ENCODE measurements around the gene PEX12.
"Not testable (repeated sequence)": the region's sequence is repeated elsewhere in the genome, so short reads cannot be mapped to it uniquely, and the experiment has no call there.

The PEX12 gene

DNA sequence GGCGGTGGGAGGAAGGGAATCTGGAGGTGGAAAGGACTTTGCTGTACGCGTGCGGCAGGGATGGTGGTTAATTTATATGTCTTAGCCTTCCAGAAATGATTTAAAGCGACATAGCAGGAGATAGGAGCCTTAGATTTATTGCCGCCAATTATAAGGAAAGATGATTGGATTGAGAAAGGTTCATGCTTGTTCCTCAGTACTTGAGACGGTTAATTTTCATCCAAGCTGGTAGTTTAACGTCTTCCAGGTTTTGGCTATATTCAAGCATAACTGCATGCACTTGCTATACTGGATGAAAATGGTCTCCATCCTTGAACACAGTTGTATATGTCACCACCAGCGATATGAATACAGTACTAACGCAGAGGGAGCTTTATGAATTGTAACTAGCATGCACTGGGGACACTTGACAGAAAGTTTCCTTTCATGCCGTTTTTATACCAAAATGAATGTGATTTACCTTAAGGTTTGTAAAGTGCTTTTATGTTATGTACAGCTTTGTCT, 610 bp upstream of the PEX12 start:
- DNase-seq (ENCODE audit: low read depth in 2 of 2): no peak

DNA sequence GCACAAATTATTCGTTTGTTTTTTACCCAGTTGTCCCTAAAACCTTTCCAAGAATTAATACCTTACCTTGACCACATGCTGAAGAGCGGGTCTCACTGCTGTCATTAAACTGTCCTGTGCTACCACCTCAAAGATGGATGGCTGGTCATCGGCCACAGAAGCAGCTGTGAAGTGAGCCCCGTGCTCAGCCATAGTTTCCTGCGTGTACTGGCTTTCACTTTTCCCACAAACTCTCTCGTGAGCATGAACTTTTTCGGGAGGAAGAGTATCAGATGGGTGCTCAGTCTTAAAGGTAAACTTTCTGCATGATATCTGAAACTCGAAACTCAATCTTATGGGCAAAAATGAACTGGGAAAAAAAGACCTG, 558 bp downstream of the PEX12 start:
- no peak for DNase-seq (ENCODE audit: low read depth in 2 of 2)

DNA sequence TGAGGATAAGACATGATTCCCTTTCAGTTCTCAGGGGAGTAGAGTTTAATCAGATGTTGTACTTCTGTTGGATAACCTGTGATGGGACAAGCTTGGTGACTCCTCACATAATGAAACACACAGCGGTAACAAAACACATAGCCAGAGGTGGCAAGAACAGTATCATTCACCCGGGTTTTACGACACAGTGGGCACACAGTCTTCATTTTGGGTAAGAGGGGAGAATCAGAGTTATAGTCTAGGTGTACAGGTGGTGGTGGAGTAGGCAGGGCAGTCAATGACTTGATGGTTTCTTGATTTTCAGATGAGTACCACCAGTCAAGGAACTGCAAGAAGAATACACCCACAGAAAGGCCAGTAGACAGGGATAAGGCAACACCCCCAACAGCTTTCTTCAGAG, 2.6 kb downstream of the PEX12 start:
- no peak for DNase-seq (ENCODE audit: low read depth in 2 of 2)

GRCh38 chr17:35569405-35569804, 9.0 kb downstream of the PEX12 start:
- DNase-seq (ENCODE audit: low read depth in 2 of 2): no peak

DNA sequence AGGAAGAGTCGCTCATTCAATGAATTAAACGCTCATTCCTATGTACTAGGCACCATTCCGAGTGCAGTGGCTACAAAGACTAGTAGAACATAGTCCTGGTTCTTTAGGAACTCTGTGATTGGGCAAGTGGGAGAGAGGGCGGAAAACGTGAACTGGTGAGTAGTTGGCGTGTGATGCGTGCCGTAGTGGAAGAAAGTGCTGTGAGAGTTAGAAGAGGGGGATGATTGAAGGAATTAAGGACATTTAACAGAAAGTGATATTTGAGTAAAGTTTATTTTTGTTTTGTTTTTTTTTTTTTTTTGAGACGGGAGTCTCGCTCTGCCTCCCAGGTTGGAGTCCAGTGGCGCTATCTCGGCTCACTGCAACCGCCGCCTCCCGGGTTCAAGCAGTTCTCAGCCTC, 9.8 kb downstream of the PEX12 start:
- no peak for DNase-seq (ENCODE audit: low read depth in 2 of 2)

DNA sequence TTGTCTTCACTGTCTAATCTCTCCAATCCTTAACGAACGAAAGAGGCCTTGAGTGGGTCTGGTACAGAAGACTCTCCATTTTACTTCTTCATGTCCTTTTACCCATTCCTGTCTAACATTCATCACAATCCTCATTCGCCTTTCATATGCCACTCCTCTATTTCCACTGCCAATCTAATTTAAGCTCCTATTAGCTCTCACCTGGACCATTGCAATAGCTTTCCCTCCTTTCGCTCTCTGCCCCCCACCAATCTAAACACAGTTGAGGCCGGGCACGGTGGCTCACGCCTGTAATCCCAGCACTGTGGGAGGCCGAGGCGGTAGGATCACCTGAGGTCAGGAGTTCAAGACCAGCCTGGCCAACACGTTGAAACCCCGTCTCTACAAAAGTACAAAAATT, 11.4 kb downstream of the PEX12 start:
- DNase-seq (ENCODE audit: low read depth in 2 of 2): no peak

DNA sequence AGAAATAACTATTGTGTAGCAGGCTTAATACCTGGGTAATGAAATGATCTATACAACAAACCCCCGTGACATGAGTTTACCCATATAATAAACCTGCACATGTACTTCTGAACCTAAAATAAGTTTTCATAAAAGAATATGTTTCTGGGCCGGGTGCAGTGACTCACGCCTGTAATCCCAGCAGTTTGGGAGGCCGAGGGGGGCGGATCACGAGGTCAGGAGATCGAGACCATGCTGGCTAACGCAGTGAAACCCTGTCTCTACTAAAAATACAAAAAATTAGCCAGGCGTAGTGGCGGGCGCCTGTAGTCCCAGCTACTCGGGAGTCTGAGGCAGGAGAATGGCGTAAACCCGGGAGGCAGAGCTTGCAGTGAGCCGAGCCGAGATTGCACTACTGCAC, 15.2 kb downstream of the PEX12 start:
- DNase-seq (ENCODE audit: low read depth in 2 of 2): not testable (repeated sequence)

GRCh38 chr17:35560703-35561102, 17.7 kb downstream of the PEX12 start, which contains the start of gene SLFN14:
Gene SLFN14, minus strand, starts transcription at chr17:35560819. Its CDS starts 2,757 bp downstream, at chr17:35558062.
- no peak for DNase-seq (ENCODE audit: low read depth in 2 of 2)

DNA sequence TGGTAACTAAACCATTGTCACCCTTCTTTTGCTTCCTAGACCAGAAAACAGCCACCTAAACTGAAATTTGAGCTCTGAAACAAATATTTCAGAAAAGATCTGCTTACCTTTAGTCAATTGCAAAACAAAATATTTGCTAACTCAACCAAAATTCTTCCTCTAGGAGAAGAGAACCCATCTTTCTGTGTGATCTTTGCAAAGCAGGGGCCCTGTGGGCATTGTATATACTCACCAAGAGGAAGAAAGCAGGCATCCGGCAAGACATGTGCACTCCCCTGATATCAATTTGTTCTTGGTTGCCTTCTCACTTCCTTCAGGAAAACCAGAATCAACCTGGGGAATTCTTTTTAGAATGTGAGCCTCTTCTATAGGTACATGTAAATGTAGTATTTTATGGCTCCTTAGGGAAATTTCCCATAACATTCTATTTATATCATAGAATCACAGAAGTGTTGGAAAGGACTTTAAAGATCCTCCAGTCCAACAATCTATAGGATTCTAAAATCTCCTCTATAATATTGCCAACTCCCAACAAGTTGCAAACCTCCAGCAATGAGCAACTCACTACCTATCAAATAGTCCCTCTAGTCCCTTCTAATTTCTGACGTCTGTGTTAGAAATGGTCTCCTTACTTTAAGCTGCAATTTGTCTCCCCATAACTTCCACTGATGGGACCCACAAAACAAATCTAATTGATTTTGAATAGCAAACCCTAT, 18.7 kb downstream of the PEX12 start:
- DNase-seq (ENCODE audit: low read depth in 2 of 2): no peak

DNA sequence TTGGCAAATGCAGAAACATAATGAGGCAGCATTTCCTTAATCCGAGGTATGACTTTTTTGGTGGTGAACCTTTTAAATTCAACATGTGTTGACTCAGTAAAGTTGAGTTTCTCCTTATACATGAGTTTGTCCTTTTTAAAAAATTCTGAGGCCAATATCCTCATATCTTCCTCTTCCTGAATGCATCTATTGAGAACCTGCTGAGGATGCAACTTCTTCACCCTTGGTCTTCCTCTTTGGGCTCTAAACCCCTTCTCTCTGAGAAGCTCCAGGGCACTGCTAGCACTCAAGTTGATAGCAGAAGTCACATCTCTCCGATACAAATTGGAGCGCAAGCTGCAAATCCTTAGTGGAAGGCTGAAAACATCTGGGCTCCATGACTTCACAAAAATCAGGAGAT, 21.0 kb downstream of the PEX12 start:
- no peak for DNase-seq (ENCODE audit: low read depth in 2 of 2)

DNA sequence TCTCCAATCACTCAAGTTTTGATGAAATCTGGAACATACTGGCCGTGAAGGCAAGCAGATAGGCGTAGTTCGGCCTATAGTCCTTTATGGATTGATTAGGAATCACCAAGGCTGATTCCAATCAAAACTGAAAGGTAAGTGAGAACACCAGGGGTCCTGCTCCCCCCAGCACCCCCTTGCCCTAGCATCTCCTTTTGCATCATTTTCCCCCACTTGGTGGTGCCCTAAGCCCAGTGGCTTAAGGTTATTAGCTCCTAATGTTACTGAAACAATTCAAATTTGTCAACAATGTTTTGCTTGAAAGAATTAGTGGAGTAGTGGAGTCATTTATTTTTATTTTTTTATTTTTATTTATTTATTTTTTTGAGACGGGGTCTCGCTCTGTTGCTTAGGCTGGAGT, 22.7 kb downstream of the PEX12 start:
- DNase-seq (ENCODE audit: low read depth in 2 of 2): no peak

DNA sequence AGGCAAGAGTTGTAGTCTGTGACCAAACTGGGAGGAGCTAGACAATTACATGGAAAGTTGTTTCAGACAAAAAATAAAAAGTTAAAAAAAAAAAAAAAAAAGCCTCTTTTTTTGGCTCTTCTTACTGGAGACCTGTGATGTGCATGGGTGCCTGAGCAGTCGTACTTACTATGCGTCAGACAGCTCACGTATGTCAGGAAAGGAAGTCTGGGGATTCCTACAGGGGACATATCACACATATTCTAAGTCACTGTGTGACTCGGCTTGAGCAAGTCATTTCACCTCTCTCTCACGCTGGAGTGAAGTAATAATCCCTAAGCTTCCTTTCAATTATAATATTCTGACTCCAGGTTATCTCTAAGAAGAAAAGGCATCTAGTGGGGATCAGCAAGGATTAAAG, 23.7 kb downstream of the PEX12 start:
- no peak for DNase-seq (ENCODE audit: low read depth in 2 of 2)

- DNase-seq (ENCODE audit: low read depth in 2 of 2): no peak
Measured at GRCh38 chr17:35553310-35553709, 25.1 kb downstream of the PEX12 start.

GRCh38 chr17:35548978-35549377, 29.4 kb downstream of the PEX12 start:
- no peak for DNase-seq (ENCODE audit: low read depth in 2 of 2)

- no peak for DNase-seq (ENCODE audit: low read depth in 2 of 2)
Measured at GRCh38 chr17:35548208-35548810, 30.1 kb downstream of the PEX12 start.

GRCh38 chr17:35546487-35546886, 31.9 kb downstream of the PEX12 start:
- DNase-seq (ENCODE audit: low read depth in 2 of 2): no peak

DNA sequence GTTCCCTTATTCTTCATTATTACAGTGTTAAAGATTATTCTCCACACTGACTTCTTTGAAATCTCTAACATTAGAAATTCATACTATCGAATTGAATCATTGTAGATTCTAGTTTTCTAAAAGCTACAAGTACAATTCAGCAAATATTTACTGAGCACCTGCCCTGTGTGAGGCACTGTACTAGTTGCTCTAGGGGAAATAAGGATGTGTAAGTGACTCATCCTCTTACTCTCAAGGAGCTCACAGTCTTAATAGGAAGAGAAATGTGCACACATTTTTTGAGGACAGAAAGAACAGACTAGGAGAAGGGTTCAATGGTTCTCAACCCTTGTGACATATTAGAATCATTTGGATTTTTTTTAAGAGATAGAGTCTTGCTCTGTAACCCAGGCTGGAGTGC, 33.2 kb downstream of the PEX12 start:
- no peak for DNase-seq (ENCODE audit: low read depth in 2 of 2)

DNA sequence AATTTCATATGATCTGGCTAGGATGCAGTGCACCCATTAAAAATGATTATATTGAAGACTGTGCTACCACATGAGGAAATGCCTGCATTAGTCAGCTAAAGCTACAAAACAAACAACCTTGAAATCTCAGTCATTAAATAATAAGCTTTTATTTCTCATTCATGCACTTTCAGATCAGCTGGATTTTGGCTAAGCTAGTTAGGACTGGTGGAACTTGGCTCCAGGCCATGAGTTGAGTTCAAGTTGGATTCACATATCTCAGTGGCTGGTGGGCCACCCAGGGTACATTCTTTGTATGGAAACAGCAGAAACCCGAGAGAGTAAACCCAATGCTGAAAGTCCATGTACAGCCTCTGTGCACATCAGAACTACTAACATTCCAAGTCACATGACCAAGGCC, 34.5 kb downstream of the PEX12 start:
- DNase-seq (ENCODE audit: low read depth in 2 of 2): no peak

GRCh38 chr17:35542990-35543389, 35.4 kb downstream of the PEX12 start:
- no peak for DNase-seq (ENCODE audit: low read depth in 2 of 2)

- no peak for DNase-seq (ENCODE audit: low read depth in 2 of 2)
Measured at GRCh38 chr17:35541434-35541833, 36.9 kb downstream of the PEX12 start.

GRCh38 chr17:35540589-35541404, 37.6 kb downstream of the PEX12 start:
- DNase-seq (ENCODE audit: low read depth in 2 of 2): no peak

GRCh38 chr17:35539659-35540026, 38.7 kb downstream of the PEX12 start:
- DNase-seq (ENCODE audit: low read depth in 2 of 2): no peak

Measured in stimulated activated CD8-positive, alpha-beta memory T cell treated with anti-CD3 and anti-CD28 coated beads, Interleukin-7, amount 100 ng/mL, for 1 hour (primary cell).